D721Med (cell line): ENCODE results near the gene HBZ.

ENCODE experiments used
- DNase-seq: peaks from one replicate; pipeline ENCODE4 v3.0.0; 2011; ENCODE audit warnings: low spot score; ENCODE audit not compliant: insufficient read length
- FAIRE-seq: peaks from 2 replicates; lab custom pipeline; 2011; peaks lifted over from hg19 to GRCh38; lab: Jason Lieb, UNC
- TF ChIP-seq, protein P1 (sequence below): IDR thresholded peaks from 2 replicates; pipeline ENCODE4 v1.5.1; 2012; ENCODE audit warnings: mild to moderate bottlenecking, control low read depth; ENCODE audit not compliant: insufficient read depth; ENCODE audit errors: missing control alignments

HBZ gene

DNA sequence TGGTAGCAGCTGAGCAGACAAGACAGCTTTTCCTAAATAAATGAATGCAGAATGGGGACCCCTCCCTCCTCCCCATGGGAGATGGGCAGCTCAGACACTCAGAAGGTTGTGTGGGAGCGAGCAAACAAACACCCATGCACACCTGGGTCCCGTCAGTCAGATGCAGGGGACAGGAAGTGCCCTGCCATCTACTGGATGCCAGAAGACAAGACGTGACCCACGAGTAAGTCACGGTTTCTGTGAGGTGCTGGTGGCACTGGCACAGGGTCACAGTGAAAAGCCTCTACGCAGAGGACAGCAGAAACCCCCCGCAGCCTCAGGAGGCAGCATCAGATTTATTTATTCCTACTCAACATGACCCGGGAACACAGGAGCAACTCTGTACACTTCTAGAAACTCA lies 36.2 kb downstream of the HBZ start:
- DNase-seq (no peak), FAIRE-seq (no peak)
- TF ChIP-seq, protein P1, sequence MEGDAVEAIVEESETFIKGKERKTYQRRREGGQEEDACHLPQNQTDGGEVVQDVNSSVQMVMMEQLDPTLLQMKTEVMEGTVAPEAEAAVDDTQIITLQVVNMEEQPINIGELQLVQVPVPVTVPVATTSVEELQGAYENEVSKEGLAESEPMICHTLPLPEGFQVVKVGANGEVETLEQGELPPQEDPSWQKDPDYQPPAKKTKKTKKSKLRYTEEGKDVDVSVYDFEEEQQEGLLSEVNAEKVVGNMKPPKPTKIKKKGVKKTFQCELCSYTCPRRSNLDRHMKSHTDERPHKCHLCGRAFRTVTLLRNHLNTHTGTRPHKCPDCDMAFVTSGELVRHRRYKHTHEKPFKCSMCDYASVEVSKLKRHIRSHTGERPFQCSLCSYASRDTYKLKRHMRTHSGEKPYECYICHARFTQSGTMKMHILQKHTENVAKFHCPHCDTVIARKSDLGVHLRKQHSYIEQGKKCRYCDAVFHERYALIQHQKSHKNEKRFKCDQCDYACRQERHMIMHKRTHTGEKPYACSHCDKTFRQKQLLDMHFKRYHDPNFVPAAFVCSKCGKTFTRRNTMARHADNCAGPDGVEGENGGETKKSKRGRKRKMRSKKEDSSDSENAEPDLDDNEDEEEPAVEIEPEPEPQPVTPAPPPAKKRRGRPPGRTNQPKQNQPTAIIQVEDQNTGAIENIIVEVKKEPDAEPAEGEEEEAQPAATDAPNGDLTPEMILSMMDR, result peak; percentile 17

GRCh38 chr16:189604-190186 lies 37.3 kb downstream of the HBZ start:
- TF ChIP-seq, protein P1, result no peak
- DNase-seq, result no peak
- FAIRE-seq, result no peak

- FAIRE-seq (no peak), DNase-seq (no peak)
- TF ChIP-seq, protein P1, result no peak
Observed at GRCh38 chr16:191831-192230, 39.4 kb downstream of the HBZ start.

- TF ChIP-seq, protein P1, result no peak
- DNase-seq (no peak), FAIRE-seq (no peak)
Observed at GRCh38 chr16:192686-193085, 40.2 kb downstream of the HBZ start.

GRCh38 chr16:193441-193840 lies 41.0 kb downstream of the HBZ start:
- DNase-seq, result no peak
- FAIRE-seq, result no peak
- TF ChIP-seq, protein P1, result no peak

GRCh38 chr16:194516-194915 lies 42.1 kb downstream of the HBZ start:
- no peak for FAIRE-seq
- TF ChIP-seq, protein P1, result no peak
- no peak for DNase-seq

DNA sequence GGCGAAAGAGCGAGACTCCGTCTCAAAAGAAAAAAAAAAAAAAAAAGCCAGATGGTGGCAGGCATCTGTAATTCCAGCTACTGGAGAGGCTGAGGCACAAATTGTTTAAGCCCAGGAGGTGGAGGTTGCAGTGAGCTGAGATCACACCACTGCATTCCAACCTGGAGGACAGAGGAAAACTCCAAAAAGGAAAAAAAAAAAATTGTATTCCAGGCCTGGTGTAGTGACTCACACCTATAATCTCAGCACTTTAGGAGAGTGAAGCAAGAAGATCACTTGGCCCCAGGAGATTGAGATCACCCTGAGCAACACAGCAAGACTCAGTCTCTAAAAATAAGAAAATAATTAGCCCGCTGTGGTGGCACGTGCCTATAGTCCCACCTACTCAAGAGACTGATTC lies 47.9 kb downstream of the HBZ start:
- no peak for FAIRE-seq
- no peak for DNase-seq
- TF ChIP-seq, protein P1, result no peak
